ENCODE results near the gene ZFAND3. TPM values are rescaled to one million over a fixed set of nuclear protein-coding genes. Genes with fewer than 3 reads are reported as not detected.

The ZFAND3 gene
- total and polyA plus RNA-seq, 10 donors, result 9.3 to 63.7 (median 49.9) TPM

GRCh38 chr6:38107073-38107472 lies 287.5 kb downstream of the ZFAND3 start:
- TF ChIP-seq POLR2AphosphoS5 (IDR thresholded peaks at IDR 0.05), result no peak
- TF ChIP-seq POLR2A (IDR thresholded peaks at IDR 0.05), result no peak
- TF ChIP-seq, protein P1, sequence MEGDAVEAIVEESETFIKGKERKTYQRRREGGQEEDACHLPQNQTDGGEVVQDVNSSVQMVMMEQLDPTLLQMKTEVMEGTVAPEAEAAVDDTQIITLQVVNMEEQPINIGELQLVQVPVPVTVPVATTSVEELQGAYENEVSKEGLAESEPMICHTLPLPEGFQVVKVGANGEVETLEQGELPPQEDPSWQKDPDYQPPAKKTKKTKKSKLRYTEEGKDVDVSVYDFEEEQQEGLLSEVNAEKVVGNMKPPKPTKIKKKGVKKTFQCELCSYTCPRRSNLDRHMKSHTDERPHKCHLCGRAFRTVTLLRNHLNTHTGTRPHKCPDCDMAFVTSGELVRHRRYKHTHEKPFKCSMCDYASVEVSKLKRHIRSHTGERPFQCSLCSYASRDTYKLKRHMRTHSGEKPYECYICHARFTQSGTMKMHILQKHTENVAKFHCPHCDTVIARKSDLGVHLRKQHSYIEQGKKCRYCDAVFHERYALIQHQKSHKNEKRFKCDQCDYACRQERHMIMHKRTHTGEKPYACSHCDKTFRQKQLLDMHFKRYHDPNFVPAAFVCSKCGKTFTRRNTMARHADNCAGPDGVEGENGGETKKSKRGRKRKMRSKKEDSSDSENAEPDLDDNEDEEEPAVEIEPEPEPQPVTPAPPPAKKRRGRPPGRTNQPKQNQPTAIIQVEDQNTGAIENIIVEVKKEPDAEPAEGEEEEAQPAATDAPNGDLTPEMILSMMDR (IDR thresholded peaks at IDR 0.05 in 8 of 11, conservative IDR thresholded peaks at IDR 0.05 in 3 of 11), result no peak
- WGBS, 5 donors, result 96 to 100% (median 96%) methylated on average over 1 of the region's 1 CpG
- Histone ChIP-seq H3K4me3 (no peak overlapping the region), H3K4me1 (peaks cover 0 to 13% (median 0%) of the 10 kb centered on the region in 6 donors), H3K27me3 (replicated peaks in 1 of 7) (no peaks in the 10 kb centered on the region), H3K27ac (no peak overlapping the region), H3K36me3 (peaks cover 0 to 23% (median 5%) of the 10 kb centered on the region in 6 donors), H3K9me3 (no peaks in the 10 kb centered on the region)
- intact Hi-C loops (cut with DNase I; ENCODE audit: low total_unique reads), result no loop called here
- DNase-seq, result no peak

DNA sequence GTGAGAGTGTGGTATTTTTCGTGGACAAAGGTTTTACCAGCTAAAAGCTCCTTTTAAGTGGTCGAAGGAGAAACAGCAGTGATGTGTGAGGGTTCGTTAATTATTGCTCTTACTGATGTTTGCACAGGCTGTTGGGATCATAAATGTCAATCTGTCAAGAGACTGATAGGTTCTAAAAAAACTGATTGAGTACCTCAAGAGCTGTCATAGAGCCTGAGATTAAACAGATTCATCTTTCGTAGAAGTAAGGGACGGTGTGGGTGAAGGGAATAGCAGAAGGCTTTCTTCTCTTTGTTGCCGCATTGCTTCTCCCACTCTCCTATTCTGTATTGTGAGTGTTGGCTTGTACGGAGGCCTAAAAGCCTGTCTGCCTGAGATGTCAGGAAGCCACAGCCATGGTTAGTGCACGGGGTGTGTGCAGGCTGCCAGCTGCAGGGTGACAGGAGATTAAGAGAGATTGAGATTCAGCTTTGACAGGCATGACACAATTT lies 291.0 kb downstream of the ZFAND3 start:
- Histone ChIP-seq H3K4me1 (peaks cover 0 to 13% (median 0%) of the 10 kb centered on the region in 6 donors), H3K9me3 (no peaks in the 10 kb centered on the region), H3K27ac (no peak overlapping the region), H3K4me3 (no peak overlapping the region), H3K27me3 (replicated peaks in 1 of 7) (no peaks in the 10 kb centered on the region), H3K36me3 (peaks cover 0 to 23% (median 5%) of the 10 kb centered on the region in 6 donors)
- whole genome bisulfite sequencing, 5 donors, result 65 to 72% (median 70%) methylated on average over 8 of the region's 8 CpGs
- intact Hi-C loops (cut with DNase I; ENCODE audit: low total_unique reads), result no loop called here
- TF ChIP-seq, protein P1 (IDR thresholded peaks at IDR 0.05 in 8 of 11, conservative IDR thresholded peaks at IDR 0.05 in 3 of 11), result no peak
- peak in 1 of 3 donors; percentile 22 for TF ChIP-seq POLR2AphosphoS5 (IDR thresholded peaks at IDR 0.05)
- no peak for DNase-seq

DNA sequence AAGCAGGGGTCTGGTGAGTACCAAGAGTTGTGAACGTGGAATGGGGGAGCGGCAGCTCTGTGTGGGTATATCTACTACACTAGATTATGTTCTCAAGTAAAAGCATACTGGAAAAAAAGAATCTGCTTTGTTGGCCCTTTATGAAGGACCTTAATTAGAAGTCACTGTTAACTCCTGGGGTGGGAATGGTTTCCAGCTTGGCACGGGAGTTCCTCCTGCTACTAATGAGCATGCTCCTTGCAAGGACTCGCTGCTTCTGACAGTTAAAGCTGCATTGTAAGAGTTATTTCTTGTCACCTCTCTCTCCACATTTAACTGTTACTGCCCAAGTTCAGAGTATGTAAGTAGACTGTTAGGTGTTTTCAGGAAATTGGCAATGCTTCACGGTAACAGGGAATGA lies 292.7 kb downstream of the ZFAND3 start:
- WGBS, 5 donors, result 93 to 99% (median 96%) methylated on average over 5 of the region's 5 CpGs
- intact Hi-C loops (cut with DNase I; ENCODE audit: low total_unique reads), result no loop called here
- Histone ChIP-seq H3K4me1 (peaks cover 0 to 13% (median 0%) of the 10 kb centered on the region in 6 donors), H3K9me3 (no peaks in the 10 kb centered on the region), H3K36me3 (peaks cover 0 to 25% (median 3%) of the 10 kb centered on the region in 6 donors), H3K27me3 (replicated peaks in 1 of 7) (no peaks in the 10 kb centered on the region), H3K27ac (no peak overlapping the region), H3K4me3 (no peak overlapping the region)
- TF ChIP-seq POLR2A (IDR thresholded peaks at IDR 0.05), result no peak
- TF ChIP-seq, protein P1 (IDR thresholded peaks at IDR 0.05 in 8 of 11, conservative IDR thresholded peaks at IDR 0.05 in 3 of 11), result no peak
- no peak for TF ChIP-seq POLR2AphosphoS5 (IDR thresholded peaks at IDR 0.05)
- no peak for DNase-seq

DNA sequence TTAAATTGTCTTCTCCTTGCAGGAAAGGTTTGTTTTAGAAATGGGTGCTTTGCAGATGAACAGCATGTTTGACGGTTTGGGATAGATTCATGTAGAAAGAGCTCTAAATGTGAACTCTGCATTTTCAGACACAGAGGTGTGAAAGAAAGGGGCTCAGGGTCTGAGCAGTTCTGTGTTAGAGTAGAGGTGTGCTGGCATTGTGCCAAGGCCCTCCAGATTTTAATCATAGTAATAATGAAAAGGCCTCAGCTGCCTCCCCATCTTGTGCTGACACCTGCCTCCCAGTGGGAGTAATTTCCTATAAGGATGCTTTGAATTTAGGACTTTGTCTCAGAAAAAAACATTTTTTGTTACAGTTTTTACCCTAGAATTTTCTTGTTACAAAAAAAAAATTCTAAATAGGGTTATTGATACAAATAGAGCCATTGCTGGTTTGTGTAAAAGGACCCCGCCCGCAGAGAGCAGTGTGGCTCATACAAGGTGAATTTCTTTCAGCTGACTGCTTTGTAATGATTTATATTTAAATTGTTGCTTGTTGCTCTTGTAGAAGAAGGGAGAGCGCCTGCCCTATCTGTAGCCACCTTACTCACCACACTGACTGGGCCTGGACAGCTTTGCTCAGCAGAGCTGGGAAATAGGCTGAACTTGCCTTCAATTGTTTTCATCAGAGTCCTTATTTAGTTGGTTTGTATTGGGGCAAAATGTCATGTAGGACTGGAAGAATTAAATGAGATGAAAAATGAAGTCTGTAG lies 294.5 kb downstream of the ZFAND3 start:
- Histone ChIP-seq H3K9me3 (no peaks in the 10 kb centered on the region), H3K4me3 (no peak overlapping the region), H3K27me3 (replicated peaks in 1 of 7) (no peaks in the 10 kb centered on the region), H3K27ac (no peak overlapping the region), H3K4me1 (peaks cover 0 to 13% (median 3%) of the 10 kb centered on the region in 6 donors), H3K36me3 (peaks cover 0 to 34% (median 1%) of the 10 kb centered on the region in 6 donors)
- DNase-seq, result no peak
- intact Hi-C loops (cut with DNase I; ENCODE audit: low total_unique reads), result no loop called here
- 91 to 99% (median 97%) methylated on average over 4 of the region's 4 CpGs for WGBS, 5 donors
- no peak for TF ChIP-seq POLR2AphosphoS5 (IDR thresholded peaks at IDR 0.05)
- TF ChIP-seq, protein P1 (IDR thresholded peaks at IDR 0.05 in 8 of 11, conservative IDR thresholded peaks at IDR 0.05 in 3 of 11), result no peak
- no peak for TF ChIP-seq POLR2A (IDR thresholded peaks at IDR 0.05)

Measured in spleen (tissue), 11 donors.